SHP77 (cell line): Measurements from ENCODE around the gene CREBBP.

Experiments used
- DNase-seq, 2 experiments: peaks; one replicate each; lab custom pipeline; 2025; lab: John Stamatoyannopoulos, UW

The CREBBP gene

DNA sequence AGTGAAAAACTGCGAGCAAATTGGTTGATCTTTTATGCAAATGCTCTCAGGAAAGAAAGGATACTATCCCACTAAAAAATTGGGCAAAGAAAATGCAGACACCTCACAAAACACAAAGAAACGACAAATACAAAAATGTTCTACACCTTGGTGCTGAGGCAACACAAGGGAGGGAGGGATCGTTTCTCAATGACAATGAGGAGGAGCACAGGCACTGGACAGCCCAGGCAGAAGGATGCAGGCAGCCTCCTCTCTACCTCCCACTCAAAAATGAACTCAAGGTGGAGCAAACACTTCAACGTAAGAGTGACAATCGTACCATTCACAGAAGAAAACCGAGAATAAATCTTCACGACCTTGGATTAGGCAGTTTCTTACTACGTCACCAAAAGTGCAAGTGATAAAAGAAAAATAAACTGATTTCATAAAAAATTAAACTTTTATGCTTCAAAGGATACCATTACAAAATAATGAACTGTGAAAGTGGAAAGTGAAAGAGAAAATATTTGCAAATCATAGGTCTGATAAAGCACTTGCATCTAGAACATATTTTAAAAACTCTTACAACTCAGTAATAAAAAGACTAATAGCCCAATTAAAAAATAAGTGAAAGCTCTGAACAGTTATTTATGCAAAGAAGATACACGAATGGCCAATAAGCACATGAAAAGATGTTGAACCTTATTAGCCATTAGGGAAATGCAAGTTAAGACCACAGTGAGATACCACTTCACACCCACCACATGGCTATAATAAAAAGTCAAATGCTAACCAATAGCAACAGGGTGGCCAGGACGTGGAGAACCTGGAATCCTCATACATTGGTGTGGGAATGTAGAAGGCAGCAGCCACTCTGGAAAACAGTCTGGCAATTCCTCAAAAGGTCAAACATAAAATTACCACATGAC, 82.4 kb downstream of the CREBBP start:
- DNase-seq: no peak

DNA sequence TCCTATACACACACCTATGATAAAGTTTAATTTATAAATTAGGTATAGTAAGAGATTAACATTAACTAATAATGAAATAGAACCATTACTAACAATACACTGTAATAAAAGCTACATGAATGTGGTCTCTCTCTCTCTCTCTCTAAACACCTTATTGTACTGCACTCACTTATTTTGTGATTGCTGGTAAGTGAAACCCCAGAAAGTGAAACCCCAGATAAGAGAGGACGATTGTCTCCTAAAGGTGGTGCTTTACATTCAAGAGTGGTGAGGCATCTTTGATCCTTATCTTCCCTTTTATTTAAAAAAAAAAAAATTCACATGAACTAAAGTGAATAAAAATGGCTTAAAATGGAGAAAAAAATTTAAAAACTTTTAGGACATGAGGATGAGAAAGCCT, 83.0 kb downstream of the CREBBP start:
- DNase-seq: no peak

DNA sequence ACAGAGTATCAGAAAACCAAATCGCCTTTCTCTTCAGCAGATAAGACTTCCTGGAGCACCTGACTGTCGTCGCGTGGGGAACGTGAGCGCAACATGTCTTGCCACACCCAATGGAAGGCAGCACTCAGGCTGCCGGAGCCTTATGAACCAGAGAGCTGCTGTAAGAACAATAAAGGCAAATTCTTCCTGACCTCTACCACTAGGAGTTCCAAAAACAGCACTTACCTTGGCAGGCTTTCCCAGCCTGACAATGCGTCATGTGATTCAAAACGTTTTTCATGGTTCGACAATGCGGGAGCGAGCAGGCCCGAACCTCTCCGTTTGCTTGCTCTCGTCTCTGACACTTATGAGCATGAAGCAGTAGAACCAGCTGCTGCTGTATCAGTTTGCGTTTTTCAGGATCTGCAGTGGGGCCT, 87.3 kb downstream of the CREBBP start:
- DNase-seq: no peak

DNA sequence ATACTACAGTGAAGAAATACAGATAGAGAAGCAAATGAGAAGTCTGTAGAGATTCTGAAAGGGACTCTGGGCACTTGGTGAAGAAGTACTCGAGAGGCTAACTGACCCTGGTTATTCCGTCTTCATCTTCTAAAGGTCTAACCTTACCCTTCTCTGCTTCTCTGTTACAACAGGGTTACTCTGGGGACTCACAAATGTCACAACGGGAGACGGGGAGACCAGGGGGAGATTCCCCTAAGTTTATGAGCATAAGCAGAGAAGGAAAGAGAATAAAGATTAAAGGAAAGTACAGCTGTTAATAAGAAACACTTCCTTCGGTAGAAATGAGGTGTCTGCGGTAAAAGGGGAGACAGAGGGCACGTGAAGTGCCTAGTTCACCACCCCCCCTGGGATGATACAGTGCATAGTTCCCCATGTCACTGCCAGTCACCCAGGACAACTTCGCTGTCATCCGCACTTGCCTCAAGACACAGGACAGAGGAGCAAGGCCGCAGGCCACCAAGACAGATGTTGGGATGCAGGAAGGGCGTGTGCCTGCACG, 88.0 kb downstream of the CREBBP start:
- DNase-seq: no peak

DNA sequence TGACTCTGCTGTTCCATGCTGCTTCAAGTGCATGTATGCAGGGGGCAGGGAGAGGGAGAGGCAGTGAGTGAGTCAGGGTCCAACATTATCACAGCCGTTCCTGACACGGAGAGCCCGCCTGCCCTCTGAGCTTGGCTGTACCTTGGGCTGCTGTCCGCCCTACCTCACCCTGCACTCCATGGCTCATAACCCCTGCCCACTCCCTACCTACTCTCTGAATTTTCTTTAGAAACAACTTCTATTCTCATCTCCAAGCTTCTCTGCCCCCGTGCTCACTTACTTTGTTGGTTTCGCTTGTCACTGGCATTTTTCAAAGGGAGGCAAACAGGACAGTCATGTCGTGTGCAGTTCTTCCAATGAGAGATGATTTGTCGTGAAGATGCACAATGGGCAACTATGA, 88.8 kb downstream of the CREBBP start:
- no peak for DNase-seq

DNA sequence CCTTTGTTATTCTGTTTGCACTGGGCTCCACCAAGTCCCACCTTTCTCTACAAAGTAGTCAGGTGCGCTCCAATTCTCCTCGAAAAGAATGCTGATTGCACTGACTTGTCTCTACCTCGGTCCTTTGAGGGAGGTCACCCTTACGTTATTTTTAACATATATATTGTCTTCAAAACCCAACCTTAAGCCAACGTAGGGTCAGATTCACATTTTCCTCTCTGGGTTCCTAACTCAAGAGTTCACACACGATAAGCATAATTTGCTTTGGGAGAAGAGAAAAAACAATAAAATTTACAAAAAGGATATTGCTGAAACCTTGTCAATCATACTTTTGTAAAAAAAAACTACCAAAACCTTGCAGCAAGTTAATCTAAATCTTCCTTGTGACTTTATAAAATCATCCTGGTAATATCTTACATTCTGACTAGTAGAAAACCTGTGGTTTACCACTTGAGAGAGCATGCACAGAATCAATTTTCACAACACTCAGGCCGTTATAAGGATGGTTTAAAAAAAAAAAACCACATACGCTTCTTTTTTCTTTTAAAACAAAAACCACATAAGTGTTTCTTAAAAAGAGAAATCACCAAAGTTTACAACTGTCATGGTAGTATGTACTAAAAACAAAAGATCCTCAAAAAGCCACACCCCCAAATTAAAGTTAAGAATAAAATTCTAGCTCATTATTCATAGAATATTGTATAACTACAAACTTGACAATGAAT, 91.0 kb downstream of the CREBBP start:
- DNase-seq: no peak

DNA sequence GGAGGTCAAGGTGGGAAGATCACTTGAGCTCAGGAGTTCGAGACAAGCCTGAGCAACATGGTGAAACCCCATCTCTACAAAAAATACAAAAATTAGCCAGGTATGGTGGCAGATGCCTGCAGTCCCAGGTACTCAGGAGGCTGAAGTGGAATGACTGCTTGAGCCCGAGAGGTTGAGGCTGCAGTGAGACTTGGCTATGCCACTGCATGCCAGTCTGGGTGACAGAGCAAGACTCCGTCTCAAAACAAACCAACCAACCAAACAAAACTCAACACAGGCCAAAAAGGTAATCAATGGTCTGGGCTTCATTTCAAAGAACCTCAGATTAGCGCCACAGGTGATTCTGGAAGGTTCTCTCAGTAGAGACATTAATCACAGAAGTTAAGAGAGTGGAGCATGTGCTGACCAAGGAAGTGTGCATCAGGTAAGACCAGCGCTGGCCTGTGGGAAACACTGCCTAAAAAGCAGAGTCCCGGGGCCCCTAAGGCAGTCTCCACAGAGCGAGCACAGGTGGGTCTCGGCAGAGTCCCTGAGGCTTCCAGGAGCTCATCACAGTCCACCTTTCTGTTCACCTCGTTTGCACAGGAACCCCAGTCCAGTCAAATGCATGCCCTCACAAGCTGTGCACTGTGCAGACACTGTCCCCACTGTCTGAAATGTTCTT, 91.7 kb downstream of the CREBBP start:
- DNase-seq: no peak

DNA sequence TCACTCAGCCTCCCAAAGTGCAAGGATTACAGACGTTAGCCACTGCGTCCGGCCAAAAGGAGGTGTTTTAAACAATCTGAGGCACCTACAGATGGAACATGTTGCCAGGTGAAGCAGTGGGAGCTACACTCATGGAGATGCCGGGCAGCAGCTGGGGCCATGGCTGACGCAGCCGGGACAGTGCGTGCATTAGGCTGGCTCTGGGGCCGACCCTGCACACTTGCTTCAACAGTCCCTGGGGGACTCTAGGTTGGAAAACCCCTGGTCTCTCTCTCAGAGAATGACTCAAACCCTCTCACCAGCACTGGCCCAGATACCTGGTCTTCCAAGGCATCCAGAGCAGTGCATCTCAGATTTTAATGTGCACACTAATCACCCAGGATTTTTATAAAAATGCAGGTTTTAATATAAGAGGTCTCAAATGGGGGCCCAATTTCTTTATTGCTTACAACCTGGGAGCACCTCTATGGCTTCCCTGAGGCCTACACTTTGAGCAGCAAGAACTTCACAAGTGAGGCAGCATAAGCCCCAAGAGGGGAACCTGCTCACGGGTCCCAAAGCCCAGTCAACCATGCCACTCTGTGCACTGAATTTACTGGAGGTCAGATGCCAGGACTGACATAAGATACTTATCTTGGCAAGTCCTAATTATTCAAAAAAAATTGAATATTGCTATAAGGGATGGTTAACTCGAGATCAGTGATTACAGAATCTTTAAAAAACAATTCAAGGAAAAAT, 92.4 kb downstream of the CREBBP start:
- no peak for DNase-seq

DNA sequence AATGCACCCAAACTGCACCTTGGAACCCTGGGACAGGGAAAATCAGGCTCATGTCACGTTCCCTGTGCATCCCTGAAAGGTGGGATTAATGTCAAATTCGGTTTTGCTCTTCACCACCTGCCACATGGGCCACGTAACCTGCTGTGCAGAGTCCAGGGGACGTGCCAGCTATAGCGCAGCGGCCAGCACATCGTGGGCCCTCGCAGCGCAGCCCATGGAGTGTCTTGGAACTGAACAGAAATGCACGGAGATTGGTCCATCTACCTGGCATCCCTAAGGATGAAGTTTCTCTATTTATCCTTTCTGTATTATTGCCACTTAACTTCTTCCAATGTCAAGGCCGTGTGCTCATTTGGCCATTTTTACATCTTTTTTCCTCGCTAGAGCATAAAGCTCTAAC, 95.1 kb downstream of the CREBBP start:
- DNase-seq: no peak

DNA sequence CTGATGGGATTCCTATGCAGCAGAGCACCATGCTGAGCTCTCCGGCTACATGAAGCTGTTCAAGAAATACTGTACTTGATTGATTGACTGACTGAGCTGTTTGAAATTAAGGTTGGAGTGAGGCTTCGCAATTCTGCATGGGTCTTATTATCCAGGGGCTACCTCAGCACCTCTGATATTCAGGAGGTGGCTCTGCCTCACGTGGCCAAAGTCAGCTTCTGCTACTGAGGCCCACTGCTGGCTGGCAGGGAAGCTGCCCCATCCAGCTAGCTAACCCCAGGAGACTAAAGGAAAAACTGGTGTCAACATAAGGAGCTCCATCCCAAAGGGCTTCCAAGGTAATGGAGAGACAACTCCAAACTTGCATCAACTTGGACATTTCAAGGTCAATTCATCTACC, 97.0 kb downstream of the CREBBP start:
- no peak for DNase-seq

DNA sequence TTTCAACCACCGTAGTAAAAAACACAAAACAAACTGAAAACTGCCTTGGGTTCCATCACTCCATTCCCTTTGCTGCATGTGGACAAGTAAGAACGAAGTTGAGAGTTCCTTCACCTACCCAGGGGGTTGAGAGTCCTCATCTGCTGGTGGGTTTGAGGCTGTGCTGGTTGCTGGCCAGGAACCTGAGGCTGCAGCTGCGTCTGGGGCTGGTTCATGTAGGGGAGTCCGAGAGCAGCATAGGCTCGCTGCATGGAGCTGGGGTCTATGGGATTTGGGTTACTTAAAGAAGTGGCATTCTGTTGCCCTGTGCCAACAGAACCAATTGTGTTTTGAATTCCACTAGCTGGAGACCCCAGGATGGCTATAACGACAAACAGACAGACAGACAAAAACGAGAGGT, 97.9 kb downstream of the CREBBP start:
- no peak for DNase-seq

DNA sequence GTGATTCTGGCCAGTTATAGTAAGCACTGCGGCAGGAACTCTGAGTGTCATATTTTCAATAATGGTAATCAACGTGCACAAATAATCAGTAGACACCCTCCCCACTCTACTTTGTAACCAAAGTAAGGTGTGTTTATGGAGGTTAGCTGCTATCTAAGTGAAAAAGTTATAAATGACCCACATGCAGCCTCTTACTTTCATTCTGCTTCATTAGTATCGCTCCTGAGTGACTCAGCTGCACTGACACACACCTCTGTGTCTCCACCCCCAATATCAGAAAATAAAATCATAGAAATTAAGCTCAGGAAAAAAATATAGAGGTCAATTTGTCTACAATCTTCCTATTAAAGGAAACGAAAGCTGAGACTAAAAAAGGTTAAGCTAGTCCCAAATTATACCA, 99.1 kb downstream of the CREBBP start:
- DNase-seq: no peak

DNA sequence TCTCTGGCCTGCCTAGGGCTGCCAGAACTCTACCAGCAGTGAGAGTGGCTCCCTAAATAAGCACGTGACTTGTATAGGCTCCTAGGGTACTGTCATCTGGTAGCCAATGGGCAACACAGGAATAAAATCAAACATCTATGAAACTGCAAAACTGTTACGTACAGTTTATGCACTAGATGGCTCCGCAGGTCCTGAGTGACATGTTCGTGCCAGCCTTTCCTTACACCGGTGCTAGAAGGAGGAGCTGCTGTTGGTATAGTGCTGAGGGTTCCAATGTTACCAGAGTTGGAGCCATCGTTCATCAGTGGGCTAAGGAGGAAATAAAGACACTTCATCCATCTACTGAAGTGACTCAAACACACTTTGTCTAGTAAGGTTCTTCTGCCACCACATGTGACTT, 99.9 kb downstream of the CREBBP start:
- DNase-seq: no peak

DNA sequence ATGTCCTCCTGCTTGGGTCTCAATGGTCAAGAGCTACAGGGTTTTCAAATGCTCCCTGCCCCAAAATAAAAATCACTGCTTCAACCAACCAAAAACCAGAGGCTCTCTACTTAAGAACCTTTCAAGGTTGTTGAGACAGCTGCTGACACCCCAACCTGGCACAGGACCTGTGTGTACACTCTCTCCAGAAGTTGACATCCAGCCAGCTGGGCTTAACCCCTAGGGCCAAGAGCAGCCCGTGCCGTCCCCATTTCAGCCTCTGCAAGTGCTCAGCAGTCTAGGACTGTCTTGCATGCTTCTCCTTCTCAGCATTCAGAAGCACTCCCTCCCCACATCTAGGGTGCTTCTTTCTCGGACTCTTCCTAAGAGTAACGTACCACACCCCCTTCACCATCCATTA, 104.2 kb downstream of the CREBBP start:
- DNase-seq: no peak

DNA sequence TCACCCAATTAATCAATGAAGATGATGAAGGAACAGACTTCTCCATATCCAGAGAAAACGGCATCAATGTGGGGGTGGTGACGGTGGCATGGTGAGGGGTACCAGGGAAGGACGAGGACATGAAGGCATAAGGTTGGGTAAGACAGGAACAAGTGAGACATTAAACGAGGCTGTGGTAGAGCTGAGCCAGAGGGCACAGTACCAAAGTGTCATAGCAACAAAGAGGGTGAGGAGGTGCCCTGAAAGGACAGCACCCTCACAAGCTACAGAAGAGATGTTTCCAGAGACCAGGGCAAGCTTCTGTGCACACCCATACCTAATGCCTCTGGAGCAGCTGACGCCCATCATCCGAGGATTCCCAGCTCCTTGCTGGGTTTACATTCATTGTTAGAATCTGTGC, 105.7 kb downstream of the CREBBP start:
- no peak for DNase-seq

DNA sequence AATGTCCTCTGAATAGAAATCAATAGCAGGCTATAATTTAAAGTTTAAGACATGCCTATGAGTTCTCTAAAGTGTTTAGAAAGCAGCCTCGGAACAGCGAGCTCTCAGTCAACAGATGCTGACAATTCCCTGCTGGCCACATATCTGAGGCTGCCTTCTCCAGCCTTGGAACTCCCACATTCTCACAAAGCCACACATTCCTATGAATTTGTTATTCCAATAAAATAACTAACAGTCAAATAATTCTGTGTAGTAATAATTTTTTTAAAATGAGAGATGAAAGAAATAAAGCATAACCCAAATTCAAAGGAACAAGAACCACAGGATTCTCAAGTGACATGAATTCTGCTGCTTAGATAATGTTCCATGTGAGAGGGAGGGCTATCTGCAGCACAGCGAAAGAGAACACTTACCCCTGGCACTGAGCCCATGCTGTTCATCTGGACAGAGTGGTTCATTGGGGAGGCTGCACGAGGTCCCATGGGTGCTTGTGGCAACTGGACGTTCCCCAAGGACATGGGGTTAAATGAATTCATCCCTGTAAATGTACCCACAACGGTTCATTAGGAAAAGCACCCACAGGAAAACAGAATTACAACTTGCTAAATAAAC, 106.3 kb downstream of the CREBBP start:
- DNase-seq: no peak

DNA sequence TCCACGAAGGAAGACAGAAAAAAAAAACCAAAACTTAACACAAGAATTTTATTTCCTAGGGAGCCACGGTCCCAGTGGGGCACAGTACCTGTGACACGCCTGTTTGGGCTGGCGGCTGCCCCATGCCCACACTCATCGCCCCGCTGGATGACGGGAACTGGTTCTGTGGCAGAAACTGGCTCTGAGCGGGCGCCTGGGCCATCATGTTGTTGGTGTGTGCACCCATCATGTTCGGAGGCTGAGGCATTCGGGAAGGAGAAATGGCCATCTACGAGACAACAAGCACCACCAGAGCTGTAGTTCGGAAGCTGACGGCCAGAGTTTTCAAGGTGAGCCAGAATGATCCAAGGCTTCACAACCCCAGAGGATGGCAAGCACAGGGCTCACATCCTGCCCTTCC, 106.8 kb downstream of the CREBBP start:
- DNase-seq: no peak

DNA sequence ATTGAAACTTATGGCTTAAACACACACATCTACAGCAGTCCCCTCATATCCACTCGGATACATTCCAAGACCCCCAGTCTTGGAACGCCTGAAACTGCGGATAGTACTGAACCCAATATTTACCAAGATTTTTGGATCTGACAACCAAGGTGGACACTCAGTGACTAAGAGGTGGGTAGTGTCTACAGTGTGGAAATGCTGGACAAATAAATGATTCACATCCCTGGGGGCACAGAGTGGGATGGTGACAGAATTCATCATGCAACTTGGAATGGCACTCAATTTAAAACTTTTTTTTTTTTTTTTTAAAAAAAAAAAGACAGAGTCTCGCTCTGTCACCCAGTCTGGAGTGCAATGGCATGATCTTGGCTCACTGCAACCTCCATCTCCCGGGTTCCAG, 109.0 kb downstream of the CREBBP start:
- DNase-seq: no peak

DNA sequence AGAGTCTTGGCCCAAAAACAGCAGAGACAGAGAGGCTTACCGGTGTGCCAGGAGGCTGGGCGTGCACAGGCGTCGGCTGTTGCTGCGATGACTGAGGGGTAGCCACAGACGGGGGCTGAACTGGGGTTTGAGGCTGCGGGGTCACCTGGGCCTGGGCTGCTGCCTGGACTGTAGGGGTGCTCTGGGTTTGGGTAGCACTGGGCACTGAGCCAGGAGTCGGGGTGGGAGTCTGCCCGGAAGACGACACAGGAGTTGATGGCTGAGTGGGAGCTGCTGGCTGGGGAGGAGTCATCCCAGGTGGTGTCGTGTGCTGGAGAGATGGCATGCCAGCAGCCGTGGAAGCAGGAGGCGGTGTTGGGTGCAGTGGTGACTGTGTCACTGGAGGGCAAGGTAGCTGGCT, 110.0 kb downstream of the CREBBP start:
- DNase-seq: no peak

DNA sequence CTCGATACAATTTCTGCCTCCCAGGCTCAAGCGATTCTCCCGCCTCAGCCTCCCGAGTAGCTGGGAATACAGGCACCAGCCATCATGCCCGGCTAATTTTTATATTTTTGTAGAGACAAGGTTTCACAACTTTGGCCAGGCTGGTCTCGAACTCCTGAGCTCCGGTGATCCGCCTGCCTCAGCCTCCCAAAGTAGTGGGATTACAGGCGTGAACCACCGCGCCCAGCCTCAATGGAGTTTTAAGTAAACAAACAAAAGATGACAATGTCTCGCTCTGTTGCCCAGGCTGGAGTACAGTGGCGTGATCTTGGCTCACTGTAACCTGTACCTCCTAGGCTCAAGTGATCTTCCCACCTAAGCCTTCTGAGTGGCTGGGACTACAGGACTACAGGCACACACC, 110.6 kb downstream of the CREBBP start:
- no peak for DNase-seq

DNA sequence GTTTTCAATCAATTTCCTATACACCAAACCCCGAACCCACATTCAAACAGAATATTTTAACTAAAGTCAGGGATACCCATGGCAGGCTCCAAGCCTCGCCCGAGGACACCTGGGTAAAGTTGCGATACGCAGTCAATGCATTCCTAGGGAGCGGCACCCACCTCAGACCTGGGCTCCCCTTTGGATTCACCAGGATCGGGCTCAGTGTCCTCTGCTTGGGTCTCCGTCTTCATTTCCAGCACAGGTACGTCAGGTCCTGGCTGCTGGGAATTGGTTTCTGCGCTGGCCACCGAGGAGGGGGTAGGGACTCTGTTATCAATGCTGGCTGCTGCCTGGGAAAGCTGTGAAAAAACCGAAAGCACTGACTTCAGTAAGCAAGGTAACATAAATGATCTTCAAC, 111.5 kb downstream of the CREBBP start:
- DNase-seq: no peak
